HG02981 (cell line): ENCODE results near the gene SAA2.
"Not testable (repeated sequence)": the region's sequence is repeated elsewhere in the genome, so short reads cannot be mapped to it uniquely, and the experiment has no call there.

ENCODE experiments used
- ATAC-seq: cut with Tn5 transposase; IDR thresholded peaks from one replicate; pipeline ENCODE4 v1.9.1; 2021; ENCODE audit warnings: mild to moderate bottlenecking, moderate library complexity; ENCODE audit not compliant: unreplicated experiment

Gene SAA2

GRCh38 chr11:18197738-18198137 lies 50.7 kb downstream of the SAA2 start:
- not testable (repeated sequence) for ATAC-seq

- no peak for ATAC-seq
Measured at GRCh38 chr11:18196532-18196931, 51.9 kb downstream of the SAA2 start.
